ENCODE data around the gene CNTF. TPM values are rescaled to one million over a fixed set of nuclear protein-coding genes. Genes with fewer than 3 reads are reported as not detected.

Gene CNTF
- total RNA-seq, 1 experiment from 2014 or later, result 5.2 TPM

DNA sequence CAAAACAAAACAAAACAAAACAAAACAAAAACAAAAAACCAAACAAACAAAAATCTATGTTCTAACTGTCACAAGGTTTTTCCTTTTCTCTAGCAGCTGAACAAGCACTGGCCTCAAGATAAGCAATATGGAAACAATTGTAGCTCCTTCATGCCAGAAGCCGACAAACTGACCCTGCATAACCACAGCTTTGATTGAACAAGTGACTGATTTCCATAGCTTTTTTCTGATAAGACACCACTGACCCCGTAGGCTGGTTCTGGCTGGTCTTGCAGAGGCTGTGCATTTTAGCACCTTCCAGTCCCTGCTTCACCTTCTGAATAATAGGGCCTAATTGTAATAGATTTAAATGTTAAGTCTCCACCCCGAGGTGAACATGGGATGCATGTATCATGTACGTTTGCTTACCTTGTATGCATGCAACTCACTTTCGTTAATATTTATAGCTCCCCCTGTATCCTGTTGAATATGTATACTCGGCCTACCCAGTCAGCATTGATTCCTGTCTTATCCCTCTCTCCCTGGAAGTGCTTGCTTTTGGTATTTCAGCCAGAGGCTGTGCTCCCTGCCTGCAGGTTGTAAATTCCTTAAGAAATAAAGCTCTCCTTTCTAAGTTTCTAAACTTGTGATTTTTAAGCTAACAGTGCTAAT is 49.6 kb downstream of the CNTF start:
- no peak overlapping the region for H3K27ac Mint-ChIP-seq (ENCODE audit: unreplicated experiment)
- CTCF ChIA-PET, result interaction anchor here (1.1 to 1.3 kb wide), 2 partner anchors 12 to 13 kb away, joined by 3 read pairs; no protein-coding TSS in a partner anchor

DNA sequence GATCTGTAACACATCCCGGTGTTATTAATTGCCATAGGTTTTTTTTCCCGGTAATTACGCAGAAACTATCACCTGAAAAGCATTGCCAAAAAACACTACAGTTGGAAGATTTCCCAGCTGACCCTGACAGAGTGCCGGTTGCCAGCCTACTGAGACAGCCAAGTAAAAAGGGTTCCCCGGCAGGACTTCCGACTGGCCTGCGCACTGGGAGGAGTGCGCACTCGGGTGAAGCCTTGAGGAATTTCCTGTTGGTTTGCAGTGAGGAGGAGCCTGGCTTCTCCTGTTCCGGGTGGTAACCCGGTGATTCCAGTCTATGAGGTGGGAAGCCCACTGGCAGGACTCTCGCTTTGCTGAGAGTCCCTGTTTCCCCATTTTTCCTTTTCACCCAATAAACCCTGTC is 52.1 kb downstream of the CNTF start:
- CTCF ChIA-PET, result no interaction called here

More for the DNA sequence above, 49.6 kb downstream of the CNTF start:
- H3K4me1 Mint-ChIP-seq (ENCODE audit: low read depth, unreplicated experiment), result peaks cover 8% of the 10 kb centered on the region
- intact Hi-C loops (cut with micrococcal nuclease; ENCODE audit: unreplicated experiment), result no loop called here
- no peak for DNase-seq
- H3K27me3 Mint-ChIP-seq (ENCODE audit: unreplicated experiment), result no peaks in the 10 kb centered on the region
- TF ChIP-seq, protein P1, sequence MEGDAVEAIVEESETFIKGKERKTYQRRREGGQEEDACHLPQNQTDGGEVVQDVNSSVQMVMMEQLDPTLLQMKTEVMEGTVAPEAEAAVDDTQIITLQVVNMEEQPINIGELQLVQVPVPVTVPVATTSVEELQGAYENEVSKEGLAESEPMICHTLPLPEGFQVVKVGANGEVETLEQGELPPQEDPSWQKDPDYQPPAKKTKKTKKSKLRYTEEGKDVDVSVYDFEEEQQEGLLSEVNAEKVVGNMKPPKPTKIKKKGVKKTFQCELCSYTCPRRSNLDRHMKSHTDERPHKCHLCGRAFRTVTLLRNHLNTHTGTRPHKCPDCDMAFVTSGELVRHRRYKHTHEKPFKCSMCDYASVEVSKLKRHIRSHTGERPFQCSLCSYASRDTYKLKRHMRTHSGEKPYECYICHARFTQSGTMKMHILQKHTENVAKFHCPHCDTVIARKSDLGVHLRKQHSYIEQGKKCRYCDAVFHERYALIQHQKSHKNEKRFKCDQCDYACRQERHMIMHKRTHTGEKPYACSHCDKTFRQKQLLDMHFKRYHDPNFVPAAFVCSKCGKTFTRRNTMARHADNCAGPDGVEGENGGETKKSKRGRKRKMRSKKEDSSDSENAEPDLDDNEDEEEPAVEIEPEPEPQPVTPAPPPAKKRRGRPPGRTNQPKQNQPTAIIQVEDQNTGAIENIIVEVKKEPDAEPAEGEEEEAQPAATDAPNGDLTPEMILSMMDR (IDR thresholded peaks at IDR 0.05; ENCODE audit: unreplicated experiment), result no peak
- no peak overlapping the region for H3K4me3 Mint-ChIP-seq (ENCODE audit: low read depth, unreplicated experiment)
- H3K36me3 Mint-ChIP-seq (ENCODE audit: insufficient read depth, unreplicated experiment), result no peaks in the 10 kb centered on the region
- no peaks in the 10 kb centered on the region for H3K9me3 Mint-ChIP-seq (ENCODE audit: low read depth, unreplicated experiment)
- no TSS peak for BruUV-seq (replicated peaks)

More for the DNA sequence above, 52.1 kb downstream of the CNTF start:
- H3K4me3 Mint-ChIP-seq (ENCODE audit: low read depth, unreplicated experiment), result no peak overlapping the region
- H3K27me3 Mint-ChIP-seq (ENCODE audit: unreplicated experiment), result no peaks in the 10 kb centered on the region
- BruUV-seq (replicated peaks), result no TSS peak
- peaks cover 8% of the 10 kb centered on the region for H3K4me1 Mint-ChIP-seq (ENCODE audit: low read depth, unreplicated experiment)
- no peak for DNase-seq
- no peaks in the 10 kb centered on the region for H3K9me3 Mint-ChIP-seq (ENCODE audit: low read depth, unreplicated experiment)
- TF ChIP-seq, protein P1 (IDR thresholded peaks at IDR 0.05; ENCODE audit: unreplicated experiment), result no peak
- intact Hi-C loops (cut with micrococcal nuclease; ENCODE audit: unreplicated experiment), result loop anchor here (1.0 kb wide), 3 partner anchors 20 to 226 kb away; no protein-coding TSS in a partner anchor
- no peaks in the 10 kb centered on the region for H3K36me3 Mint-ChIP-seq (ENCODE audit: insufficient read depth, unreplicated experiment)
- H3K27ac Mint-ChIP-seq (ENCODE audit: unreplicated experiment), result no peak overlapping the region

Other genes with a start within 250 kb of the CNTF start
- gene OR5B3, start 215.8 kb upstream of the CNTF start, total RNA-seq (2022), result not detected in 2 replicates
- gene OR5B2, start 194.5 kb upstream of the CNTF start, total RNA-seq (2022), result not detected in 2 replicates
- gene OR5B12, start 180.4 kb upstream of the CNTF start, total RNA-seq (2022), result not detected in 2 replicates
- not detected in 2 replicates for gene OR5B21, start 114.6 kb upstream of the CNTF start, total RNA-seq (2022)
- gene LPXN, start 46.8 kb upstream of the CNTF start, total RNA-seq (2022), result 4.0 and 6.0 TPM in 2 replicates
- gene ZFP91, start 43.6 kb upstream of the CNTF start, total RNA-seq (2022), result 61.5 and 61.7 TPM in 2 replicates
- gene GLYAT, start 109.3 kb downstream of the CNTF start, total RNA-seq (2022), result not detected in 2 replicates
- gene GLYATL2, start 222.0 kb downstream of the CNTF start, total RNA-seq (2022), result 0.91 and 1.3 TPM in 2 replicates

Data from Calu3 (cell line).